Measurements from ENCODE around the gene DTNBP1. TPM values are rescaled to one million over a fixed set of nuclear protein-coding genes. Genes with fewer than 3 reads are reported as not detected.

DTNBP1 gene
- total RNA-seq, 6 donors from 2014 or later: 16.2 to 33.5 (median 21.3) TPM

GRCh38 chr6:15685619-15686018 lies 22.8 kb upstream of the DTNBP1 start:
- Histone ChIP-seq H3K36me3 (no peaks in the 10 kb centered on the region), H3K27me3 (no peaks in the 10 kb centered on the region), H3K4me3 (no peak overlapping the region), H3K9me3 (no peaks in the 10 kb centered on the region), H3K27ac (no peak overlapping the region), H3K4me1 (peaks cover 3 to 7% (median 5%) of the 10 kb centered on the region in 4 donors)
- no peak for DNase-seq
- TF ChIP-seq CTCF (IDR thresholded peaks at IDR 0.05) (no peak), EP300 (IDR thresholded peaks at IDR 0.05) (no peak), POLR2A (IDR thresholded peaks at IDR 0.05) (no peak), POLR2AphosphoS5 (IDR thresholded peaks at IDR 0.05) (no peak)
- no peak for ATAC-seq (ENCODE audit: low FRiP score in 2 of 2)

- Histone ChIP-seq H3K27ac (no peak overlapping the region), H3K27me3 (no peaks in the 10 kb centered on the region), H3K4me3 (no peak overlapping the region), H3K9me3 (no peaks in the 10 kb centered on the region), H3K36me3 (no peaks in the 10 kb centered on the region), H3K4me1 (no peaks in the 10 kb centered on the region)
- 81 to 88% methylated on average over 7 of the region's 7 CpGs for WGBS, 2 donors
- no peak for DNase-seq
- no peak for ATAC-seq (ENCODE audit: low FRiP score in 2 of 2)
- TF ChIP-seq EP300 (IDR thresholded peaks at IDR 0.05) (no peak), POLR2A (IDR thresholded peaks at IDR 0.05) (no peak)
These were observed 20.4 kb upstream of the DTNBP1 start for GRCh38 chr6:15682965-15683822.

GRCh38 chr6:15681946-15682345 lies 19.1 kb upstream of the DTNBP1 start:
- TF ChIP-seq CTCF (IDR thresholded peaks at IDR 0.05) (no peak), POLR2AphosphoS5 (IDR thresholded peaks at IDR 0.05) (no peak), EP300 (IDR thresholded peaks at IDR 0.05) (no peak), POLR2A (IDR thresholded peaks at IDR 0.05) (no peak)
- Histone ChIP-seq H3K4me1 (no peaks in the 10 kb centered on the region), H3K4me3 (no peak overlapping the region), H3K9me3 (no peaks in the 10 kb centered on the region), H3K27me3 (no peaks in the 10 kb centered on the region), H3K27ac (no peak overlapping the region), H3K36me3 (no peaks in the 10 kb centered on the region)
- DNase-seq (no peak), ATAC-seq (ENCODE audit: low FRiP score in 2 of 2) (no peak)
- 91 to 96% methylated on average over 1 of the region's 1 CpG for WGBS, 2 donors

GRCh38 chr6:15678514-15678913 lies 15.7 kb upstream of the DTNBP1 start:
- no peak for ATAC-seq (ENCODE audit: low FRiP score in 2 of 2)
- Histone ChIP-seq H3K4me3 (no peak overlapping the region), H3K4me1 (no peaks in the 10 kb centered on the region), H3K27me3 (no peaks in the 10 kb centered on the region), H3K36me3 (no peaks in the 10 kb centered on the region), H3K9me3 (no peaks in the 10 kb centered on the region), H3K27ac (no peak overlapping the region)
- TF ChIP-seq POLR2AphosphoS5 (IDR thresholded peaks at IDR 0.05) (no peak), EP300 (IDR thresholded peaks at IDR 0.05) (no peak), POLR2A (IDR thresholded peaks at IDR 0.05) (no peak), CTCF (IDR thresholded peaks at IDR 0.05) (no peak)
- DNase-seq: no peak

- 94 to 96% methylated on average over 6 of the region's 6 CpGs for WGBS, 2 donors
- Histone ChIP-seq H3K27me3 (no peaks in the 10 kb centered on the region), H3K36me3 (no peaks in the 10 kb centered on the region), H3K4me1 (no peaks in the 10 kb centered on the region), H3K9me3 (no peaks in the 10 kb centered on the region), H3K27ac (no peak overlapping the region), H3K4me3 (no peak overlapping the region)
- ATAC-seq (ENCODE audit: low FRiP score in 2 of 2) (no peak), DNase-seq (no peak)
- no peak for TF ChIP-seq POLR2AphosphoS5 (IDR thresholded peaks at IDR 0.05)
- no peak for TF ChIP-seq POLR2A (IDR thresholded peaks at IDR 0.05)
- TF ChIP-seq CTCF (IDR thresholded peaks at IDR 0.05): no peak
- TF ChIP-seq EP300 (IDR thresholded peaks at IDR 0.05): no peak
These were observed 15.0 kb upstream of the DTNBP1 start for GRCh38 chr6:15677822-15678221.
